Measurements from ENCODE around the gene FZD1.
A peak's percentile ranks its signal among the peaks of the same experiment; 100 is the strongest.

FZD1 gene

DNA sequence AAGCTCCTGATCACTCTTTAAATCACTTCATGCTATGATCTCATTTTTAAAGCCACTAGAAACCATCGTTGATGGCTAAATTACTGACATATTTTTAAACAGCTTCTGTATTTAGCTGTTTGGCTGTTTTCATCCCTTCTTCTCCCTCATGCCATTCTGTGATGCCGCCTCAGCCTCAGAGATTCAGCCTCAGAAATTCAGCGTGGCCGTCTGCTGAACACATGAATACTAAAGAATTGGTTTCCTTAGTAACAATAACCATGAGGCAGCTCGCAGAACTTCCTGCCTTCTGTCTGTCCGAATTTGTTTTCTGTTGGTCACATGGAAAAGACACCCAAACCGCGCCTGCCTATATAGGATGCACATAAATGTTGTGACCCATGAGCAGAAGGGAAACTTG, 31.0 kb upstream of the FZD1 start:
- no peak for DNase-seq (ENCODE audit: extremely low read depth, low read depth)
- no peak overlapping the region for H3K4me3 ChIP-seq (replicated peaks; ENCODE audit: low read depth, low read length)
- TF ChIP-seq, protein P1, sequence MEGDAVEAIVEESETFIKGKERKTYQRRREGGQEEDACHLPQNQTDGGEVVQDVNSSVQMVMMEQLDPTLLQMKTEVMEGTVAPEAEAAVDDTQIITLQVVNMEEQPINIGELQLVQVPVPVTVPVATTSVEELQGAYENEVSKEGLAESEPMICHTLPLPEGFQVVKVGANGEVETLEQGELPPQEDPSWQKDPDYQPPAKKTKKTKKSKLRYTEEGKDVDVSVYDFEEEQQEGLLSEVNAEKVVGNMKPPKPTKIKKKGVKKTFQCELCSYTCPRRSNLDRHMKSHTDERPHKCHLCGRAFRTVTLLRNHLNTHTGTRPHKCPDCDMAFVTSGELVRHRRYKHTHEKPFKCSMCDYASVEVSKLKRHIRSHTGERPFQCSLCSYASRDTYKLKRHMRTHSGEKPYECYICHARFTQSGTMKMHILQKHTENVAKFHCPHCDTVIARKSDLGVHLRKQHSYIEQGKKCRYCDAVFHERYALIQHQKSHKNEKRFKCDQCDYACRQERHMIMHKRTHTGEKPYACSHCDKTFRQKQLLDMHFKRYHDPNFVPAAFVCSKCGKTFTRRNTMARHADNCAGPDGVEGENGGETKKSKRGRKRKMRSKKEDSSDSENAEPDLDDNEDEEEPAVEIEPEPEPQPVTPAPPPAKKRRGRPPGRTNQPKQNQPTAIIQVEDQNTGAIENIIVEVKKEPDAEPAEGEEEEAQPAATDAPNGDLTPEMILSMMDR (IDR thresholded peaks at IDR 0.05; ENCODE audit: low read depth, low read length, missing control alignments): no peak

DNA sequence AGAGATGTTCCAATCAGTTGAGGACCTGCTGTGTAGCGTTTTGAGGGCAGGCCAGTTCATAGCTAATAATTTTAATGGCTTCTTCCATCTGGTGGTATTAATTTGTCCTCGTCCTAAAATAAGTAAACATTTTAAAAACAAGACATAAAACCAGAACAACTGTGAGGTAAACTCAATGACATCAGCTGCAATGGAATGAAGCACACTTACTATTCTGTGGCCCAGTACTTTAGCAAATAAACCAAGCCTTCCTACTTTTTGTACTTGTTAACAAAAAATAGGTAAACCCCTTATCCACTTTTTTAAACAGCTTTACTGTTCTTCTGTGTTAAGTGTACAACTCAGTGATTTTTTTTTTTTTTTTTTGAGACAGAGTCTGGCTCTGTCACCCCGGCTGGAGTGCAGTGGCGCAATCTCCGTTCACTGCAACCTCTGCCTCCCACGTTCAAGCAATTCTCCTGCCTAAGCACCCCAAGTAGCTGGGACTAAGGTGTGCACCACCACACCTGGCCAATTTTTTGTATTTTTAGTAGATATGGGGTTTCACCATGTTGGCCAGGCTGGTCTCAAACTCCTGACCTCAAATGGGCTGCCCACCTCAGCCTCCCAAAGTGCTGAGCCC, 28.9 kb upstream of the FZD1 start:
- DNase-seq (ENCODE audit: extremely low read depth, low read depth): no peak
- TF ChIP-seq, protein P1 (IDR thresholded peaks at IDR 0.05; ENCODE audit: low read depth, low read length, missing control alignments): no peak
- H3K4me3 ChIP-seq (replicated peaks; ENCODE audit: low read depth, low read length): no peak overlapping the region

DNA sequence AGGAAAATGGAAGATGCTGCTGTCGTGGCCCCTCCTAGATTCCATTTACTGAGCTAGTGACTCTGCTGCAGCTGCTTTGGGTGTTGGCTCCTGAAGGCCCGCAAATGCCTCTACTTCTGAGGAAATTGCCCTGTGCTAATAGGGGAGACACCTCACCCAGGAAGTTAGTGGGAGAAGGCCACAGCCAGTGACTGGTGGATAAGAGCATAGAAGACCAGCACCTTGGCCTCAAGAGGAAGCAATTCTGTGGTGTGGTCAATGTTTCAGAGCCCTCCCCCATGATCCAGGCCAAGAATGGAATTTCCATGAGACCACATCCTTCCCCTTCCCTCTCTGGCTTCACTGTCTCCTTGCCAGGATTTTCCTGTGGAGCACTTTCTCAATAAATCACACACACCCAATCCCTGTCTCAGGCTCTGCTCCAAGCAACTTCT, 25.0 kb upstream of the FZD1 start:
- no peak overlapping the region for H3K4me3 ChIP-seq (replicated peaks; ENCODE audit: low read depth, low read length)
- peak; percentile 92 for DNase-seq (ENCODE audit: extremely low read depth, low read depth)
- TF ChIP-seq, protein P1 (IDR thresholded peaks at IDR 0.05; ENCODE audit: low read depth, low read length, missing control alignments): no peak

DNA sequence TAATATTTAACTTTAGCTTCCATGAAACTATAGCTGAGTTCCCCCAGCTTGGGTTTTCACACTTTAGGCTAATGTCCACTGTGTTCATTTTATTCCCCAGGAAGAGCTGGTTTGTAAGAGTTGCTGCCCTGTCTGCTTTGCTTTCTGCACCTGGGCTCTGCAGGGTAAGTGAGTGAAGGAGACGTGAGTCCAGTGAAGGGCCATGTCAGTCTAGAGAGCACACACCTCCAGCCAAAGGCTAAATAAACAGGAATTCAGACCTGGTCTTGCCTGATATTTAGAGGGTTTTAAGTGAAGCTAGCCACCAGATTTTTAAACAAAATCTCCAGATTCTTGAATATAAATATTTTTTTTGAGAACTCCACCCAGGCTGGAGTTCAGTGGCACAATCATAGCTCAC, 24.5 kb upstream of the FZD1 start:
- no peak for DNase-seq (ENCODE audit: extremely low read depth, low read depth)

DNA sequence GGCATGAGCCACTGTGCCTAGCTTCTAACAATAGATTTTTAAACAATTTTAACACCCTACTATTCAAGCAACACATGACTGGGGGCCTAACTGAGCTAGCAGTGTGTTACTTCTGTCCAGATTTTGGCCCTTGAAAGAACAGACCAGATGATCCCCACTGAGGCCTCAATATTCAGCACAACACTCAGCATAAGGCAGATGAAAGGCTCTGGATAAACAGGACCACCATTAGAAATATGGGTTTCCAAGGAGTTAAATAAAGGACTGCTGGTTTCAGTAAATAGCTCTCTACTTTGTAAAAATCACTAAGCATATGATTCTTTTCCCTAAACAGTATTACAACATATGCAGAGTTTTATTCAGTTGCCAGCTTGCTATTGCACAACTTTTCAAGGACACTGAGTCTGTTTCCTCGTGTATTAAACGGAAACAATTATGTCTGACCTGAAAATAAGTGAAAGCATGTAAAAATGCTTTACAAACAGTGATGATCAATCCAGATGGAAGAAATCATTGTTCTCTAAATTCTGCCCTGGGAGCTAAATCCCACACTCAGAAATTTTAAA, 23.8 kb upstream of the FZD1 start:
- TF ChIP-seq, protein P1 (IDR thresholded peaks at IDR 0.05; ENCODE audit: low read depth, low read length, missing control alignments): no peak
- H3K4me3 ChIP-seq (replicated peaks; ENCODE audit: low read depth, low read length): no peak overlapping the region
- DNase-seq (ENCODE audit: extremely low read depth, low read depth): no peak

More for the DNA sequence above, 24.5 kb upstream of the FZD1 start:
- TF ChIP-seq, protein P1 (IDR thresholded peaks at IDR 0.05; ENCODE audit: low read depth, low read length, missing control alignments): no peak
- no peak overlapping the region for H3K4me3 ChIP-seq (replicated peaks; ENCODE audit: low read depth, low read length)

DNA sequence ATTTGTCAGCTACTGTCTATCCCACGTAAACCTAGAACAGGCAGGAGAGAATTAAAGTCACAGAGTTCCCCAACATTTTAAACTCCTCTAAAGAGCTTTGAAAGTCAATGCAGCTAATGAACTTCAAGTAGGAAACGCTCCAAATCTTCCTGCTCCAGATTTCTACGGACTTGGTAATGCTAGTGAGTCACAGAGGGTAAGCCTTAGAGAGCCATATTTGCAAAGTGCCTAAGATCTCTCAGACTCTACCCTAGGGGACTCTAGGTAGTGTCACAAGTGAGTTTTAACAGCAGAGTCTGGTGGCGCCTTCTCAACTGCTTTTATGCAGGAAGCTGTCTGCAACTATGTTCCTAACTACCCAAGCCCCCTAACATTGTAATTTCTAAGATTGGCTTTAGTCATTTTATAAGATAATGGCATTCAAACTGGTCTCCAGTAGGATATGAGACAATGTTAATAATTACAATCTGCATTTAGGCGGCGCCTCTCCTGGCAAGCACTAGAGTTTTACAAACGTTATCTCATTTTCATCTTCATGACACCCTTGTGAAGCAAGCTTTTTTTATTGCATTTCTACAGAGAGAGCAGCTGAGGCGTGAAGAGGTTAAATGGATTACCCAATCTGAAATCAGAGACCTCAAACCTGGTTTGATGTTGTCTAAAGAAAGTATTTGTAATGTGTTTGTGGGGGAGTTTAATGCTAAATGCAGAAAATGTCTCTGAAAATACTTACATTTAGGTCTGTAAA, 22.0 kb upstream of the FZD1 start:
- TF ChIP-seq, protein P1 (IDR thresholded peaks at IDR 0.05; ENCODE audit: low read depth, low read length, missing control alignments): no peak
- H3K4me3 ChIP-seq (replicated peaks; ENCODE audit: low read depth, low read length): no peak overlapping the region
- no peak for DNase-seq (ENCODE audit: extremely low read depth, low read depth)

Data from HFF-Myc (cell line).